Naive thymus-derived CD4-positive, alpha-beta T cell (primary cell): ENCODE results near the gene EMILIN2. TPM values are rescaled to one million over a fixed set of nuclear protein-coding genes. Genes with fewer than 3 reads are reported as not detected.

Experiments
- ATAC-seq: fragments of 150-1000 bp; cut with Tn5 transposase; 2 replicates; pipeline ENCODE4 v1.10.0; 2021; ENCODE audit warnings: mild to moderate bottlenecking, moderate library complexity
- CTCF ChIA-PET: fragments of 350-600 bp; sonication (Branson Sonifier 250); formaldehyde crosslinking; loops from one replicate; lab custom pipeline; 2021; ENCODE audit warnings: antibody characterized with exemption; lab: Charles Lee
- POLR2A ChIA-PET: fragments of 350-600 bp; sonication (Branson Sonifier 250); formaldehyde crosslinking; loops from one replicate; lab custom pipeline; 2021; ENCODE audit warnings: antibody characterized with exemption, inconsistent platforms; lab: Charles Lee
- DNase-seq, 9 donors: peaks; one replicate each; pipeline versions ENCODE4 v3.0.0 to v3.0.0-alpha.2; 2020 to 2022; ENCODE audit warnings: mixed read lengths in 1 of 9
- H3K27ac ChIP-seq: one replicate; pipeline ENCODE4 v1.7.0; 2013; ENCODE audit warnings: mild to moderate bottlenecking, low read depth, low read length, moderate library complexity
- H3K27me3 ChIP-seq, 2 donors: one replicate each; pipeline ENCODE4 v1.7.0; 2013; ENCODE audit warnings: low read length in 2 of 2, mild to moderate bottlenecking in 2 of 2, moderate library complexity in 2 of 2; ENCODE audit not compliant: control insufficient read depth in 2 of 2, insufficient read depth in 2 of 2
- H3K36me3 ChIP-seq, 3 experiments: 1 replicate in 2 of 3; 2 replicates in 1 of 3; pipeline ENCODE4 v1.7.0; 2013; ENCODE audit warnings: low read length in 3 of 3, mild to moderate bottlenecking in 3 of 3, moderate library complexity in 1 of 3; ENCODE audit not compliant: insufficient read depth in 3 of 3, control insufficient read depth in 2 of 3
- H3K4me1 ChIP-seq, 2 donors: one replicate each; pipeline ENCODE4 v1.7.0; 2013; ENCODE audit warnings: low read length in 2 of 2, mild to moderate bottlenecking in 2 of 2, moderate library complexity in 1 of 2; ENCODE audit not compliant: control insufficient read depth in 2 of 2, insufficient read depth in 2 of 2
- H3K4me3 ChIP-seq: 2 replicates; pipeline ENCODE4 v1.7.0; 2013; ENCODE audit warnings: mild to moderate bottlenecking, low read length
- H3K9me3 ChIP-seq, 3 experiments: 1 replicate in 2 of 3; 2 replicates in 1 of 3; pipeline ENCODE4 v1.7.0; 2013; ENCODE audit warnings: low read length in 3 of 3; ENCODE audit not compliant: control insufficient read depth in 2 of 3
- H3K27ac Mint-ChIP-seq, 9 donors: one replicate each; pipeline ENCODE4 v1.8.0; 2020 to 2022; ENCODE audit warnings: mixed read lengths in 9 of 9, mild to moderate bottlenecking in 8 of 9, moderate library complexity in 5 of 9, inconsistent platforms in 2 of 9
- H3K27me3 Mint-ChIP-seq, 5 donors: one replicate each; pipeline ENCODE4 v1.8.0; 2021 to 2022; ENCODE audit warnings: mixed read lengths in 5 of 5, mild to moderate bottlenecking in 1 of 5
- H3K36me3 Mint-ChIP-seq, 5 donors: one replicate each; pipeline ENCODE4 v1.8.0; 2020 to 2022; ENCODE audit warnings: mixed read lengths in 5 of 5, mild to moderate bottlenecking in 3 of 5, inconsistent platforms in 1 of 5
- H3K4me1 Mint-ChIP-seq, 7 donors: one replicate each; pipeline ENCODE4 v1.8.0; 2020 to 2022; ENCODE audit warnings: mixed read lengths in 7 of 7, mild to moderate bottlenecking in 3 of 7, inconsistent platforms in 1 of 7
- H3K4me3 Mint-ChIP-seq, 10 donors: one replicate each; pipeline ENCODE4 v1.8.0; 2020 to 2022; ENCODE audit warnings: mild to moderate bottlenecking in 10 of 10, mixed read lengths in 10 of 10, moderate library complexity in 6 of 10, inconsistent platforms in 2 of 10
- H3K9me3 Mint-ChIP-seq, 11 donors: one replicate each; pipeline ENCODE4 v1.8.0; 2020 to 2022; ENCODE audit warnings: mixed read lengths in 11 of 11, mild to moderate bottlenecking in 4 of 11, inconsistent platforms in 1 of 11, moderate library complexity in 1 of 11
- intact Hi-C, 2 donors: fragments of 100-400 bp; cut with micrococcal nuclease; formaldehyde crosslinking; loops; one replicate each; pipeline ENCODE4 v1.15.1; 2023
- polyA plus RNA-seq, 2 donors: library from polyadenylated mRNA; unstranded; fragments of 300-500 nt; fragmentation: Illumina TruSeq; gene quantifications; one replicate each; pipeline ENCODE4 v1.2.3, GENCODE V29; 2021
- total RNA-seq, 6 experiments: library from RNA in 5 of 6; stranded (reverse) in 5 of 6; gene quantifications; 1 replicate in 5 of 6; 2 replicates in 1 of 6; pipeline ENCODE4 v1.2.3 and lab custom pipeline; 2021 to 2026

Gene EMILIN2
- total and polyA plus RNA-seq, 7 experiments from 2014 or later, result 2.9 to 51.1 (median 7.7) TPM

GRCh38 chr18:2952605-2953004, 105.8 kb downstream of the EMILIN2 start:
- Mint-ChIP-seq H3K4me3 (no peak overlapping the region), H3K36me3 (peaks cover 21 to 67% (median 54%) of the 10 kb centered on the region in 5 donors), H3K9me3 (peaks cover 0 to 4% (median 0%) of the 10 kb centered on the region in 11 donors), H3K27me3 (no peaks in the 10 kb centered on the region), H3K4me1 (peaks cover 22 to 95% (median 89%) of the 10 kb centered on the region in 7 donors), H3K27ac (peak overlapping the region in 8 of 9 donors; percentile 1 to 99 (median 58))
- DNase-seq (no peak), ATAC-seq (no peak)
- ChIA-PET CTCF (interaction anchor here (0.7 to 6.4 kb wide), 7 partner anchors 16 to 358 kb away, joined by 3 to 49 read pairs (median 4); no protein-coding TSS in a partner anchor), POLR2A (interaction anchor here (0.6 to 5.3 kb wide), 6 partner anchors 26 to 297 kb away, joined by 3 to 45 read pairs (median 3); partner anchors contain the start of gene MYL12A)
- H3K4me3 ChIP-seq, result no peak overlapping the region
- peaks cover 31 to 52% of the 10 kb centered on the region in 2 donors for H3K4me1 ChIP-seq
- H3K27ac ChIP-seq, result no peak overlapping the region
- no peaks in the 10 kb centered on the region for H3K27me3 ChIP-seq
- intact Hi-C loops, result loop anchor here in 1 of 2 donors (5.0 to 10.0 kb wide), 2 partner anchors 35 to 378 kb away; partner anchors contain the start of genes METTL4 and NDC80
- no peaks in the 10 kb centered on the region for H3K9me3 ChIP-seq
- H3K36me3 ChIP-seq, result peaks cover 20 to 43% (median 22%) of the 10 kb centered on the region in 3 experiments

GRCh38 chr18:2953935-2954653, 107.3 kb downstream of the EMILIN2 start:
- no peak overlapping the region for H3K4me3 ChIP-seq
- ChIA-PET POLR2A (interaction anchor here (0.6 to 2.3 kb wide), 10 partner anchors 9 to 62 kb away, joined by 3 to 12 read pairs (median 4); no protein-coding TSS in a partner anchor), CTCF (interaction anchor here (0.8 to 1.4 kb wide), 7 partner anchors 18 to 280 kb away, joined by 3 to 5 read pairs (median 4); no protein-coding TSS in a partner anchor)
- peaks cover 17 to 43% (median 20%) of the 10 kb centered on the region in 3 experiments for H3K36me3 ChIP-seq
- Mint-ChIP-seq H3K4me3 (peak overlapping the region in 3 of 10 donors; percentile 4 to 85 (median 14)), H3K27ac (peak overlapping the region; percentile 36 to 99 (median 96)), H3K9me3 (peaks cover 0 to 5% (median 0%) of the 10 kb centered on the region in 11 donors), H3K27me3 (no peaks in the 10 kb centered on the region), H3K36me3 (peaks cover 21 to 65% (median 54%) of the 10 kb centered on the region in 5 donors), H3K4me1 (peaks cover 20 to 96% (median 87%) of the 10 kb centered on the region in 7 donors)
- intact Hi-C loops, result loop anchor here in 1 of 2 donors (5.0 to 10.0 kb wide), 2 partner anchors 33 to 379 kb away; partner anchors contain the start of genes METTL4 and NDC80
- peaks cover 41 to 60% of the 10 kb centered on the region in 2 donors for H3K4me1 ChIP-seq
- peak overlapping the region; percentile 36 for H3K27ac ChIP-seq
- no peak for DNase-seq
- H3K27me3 ChIP-seq, result no peaks in the 10 kb centered on the region
- H3K9me3 ChIP-seq, result no peaks in the 10 kb centered on the region
- ATAC-seq, result no peak

- no peak for DNase-seq
- peak overlapping the region; percentile 91 to 99 (median 96) for H3K27ac Mint-ChIP-seq
- H3K4me3 Mint-ChIP-seq, result peak overlapping the region in 8 of 10 donors; percentile 13 to 85 (median 62)
- H3K36me3 Mint-ChIP-seq, result peaks cover 21 to 65% (median 47%) of the 10 kb centered on the region in 5 donors
- H3K4me1 Mint-ChIP-seq, result peaks cover 23 to 94% (median 86%) of the 10 kb centered on the region in 7 donors
- Histone ChIP-seq H3K4me1 (peaks cover 50 to 63% of the 10 kb centered on the region in 2 donors), H3K36me3 (peaks cover 17 to 39% (median 20%) of the 10 kb centered on the region in 3 experiments), H3K27me3 (no peaks in the 10 kb centered on the region), H3K27ac (peak overlapping the region; percentile 67), H3K9me3 (no peaks in the 10 kb centered on the region), H3K4me3 (no peak overlapping the region)
- no peak for ATAC-seq
- no peaks in the 10 kb centered on the region for H3K27me3 Mint-ChIP-seq
- ChIA-PET CTCF (interaction anchor here (0.8 to 1.5 kb wide), 7 partner anchors 13 to 279 kb away, joined by 3 to 6 read pairs (median 5); no protein-coding TSS in a partner anchor), POLR2A (interaction anchor here (0.7 to 9.0 kb wide), 10 partner anchors 8 to 39 kb away, joined by 3 to 335 read pairs (median 4); no protein-coding TSS in a partner anchor)
- intact Hi-C loops, result loop anchor here in 1 of 2 donors (5.0 to 10.0 kb wide), 2 partner anchors 32 to 380 kb away; partner anchors contain the start of genes METTL4 and NDC80
- H3K9me3 Mint-ChIP-seq, result peaks cover 0 to 5% (median 0%) of the 10 kb centered on the region in 11 donors
These were observed 108.3 kb downstream of the EMILIN2 start for GRCh38 chr18:2954869-2955645.

- Mint-ChIP-seq H3K36me3 (peaks cover 16 to 55% (median 38%) of the 10 kb centered on the region in 5 donors), H3K4me3 (peak overlapping the region; percentile 73 to 85 (median 84)), H3K4me1 (peaks cover 28 to 94% (median 86%) of the 10 kb centered on the region in 7 donors), H3K9me3 (peaks cover 0 to 5% (median 0%) of the 10 kb centered on the region in 11 donors), H3K27ac (peak overlapping the region; percentile 91 to 99 (median 96)), H3K27me3 (no peaks in the 10 kb centered on the region)
- no peaks in the 10 kb centered on the region for H3K9me3 ChIP-seq
- peak overlapping the region; percentile 67 for H3K27ac ChIP-seq
- peaks cover 58 to 60% of the 10 kb centered on the region in 2 donors for H3K4me1 ChIP-seq
- intact Hi-C loops, result loop anchor here (1.0 to 10.0 kb wide), 2 partner anchors 24 to 381 kb away; partner anchors contain the start of genes METTL4 (in 1 of the 2) and NDC80 (in 1 of the 2)
- ChIA-PET POLR2A (interaction anchor here (0.9 to 10.2 kb wide), 9 partner anchors 9 to 295 kb away, joined by 3 to 335 read pairs (median 5); partner anchors contain the start of gene MYL12A), CTCF (interaction anchor here (1.1 to 4.1 kb wide), 5 partner anchors 12 to 41 kb away, joined by 3 to 49 read pairs (median 4); no protein-coding TSS in a partner anchor)
- peak; percentile 33 for ATAC-seq
- peak in 3 of 9 donors; percentile 44 to 50 (median 47) for DNase-seq
- no peaks in the 10 kb centered on the region for H3K27me3 ChIP-seq
- peak overlapping the region; percentile 44 for H3K4me3 ChIP-seq
- H3K36me3 ChIP-seq, result peaks cover 13 to 30% (median 16%) of the 10 kb centered on the region in 3 experiments
These were observed 109.2 kb downstream of the EMILIN2 start for GRCh38 chr18:2956056-2956455.

- no peaks in the 10 kb centered on the region for H3K27me3 Mint-ChIP-seq
- no peak for ATAC-seq
These were observed 112.1 kb downstream of the EMILIN2 start for GRCh38 chr18:2958819-2959298.

More at GRCh38 chr18:2958819-2959298, 112.1 kb downstream of the EMILIN2 start:
- CTCF ChIA-PET, result interaction anchor here (1.0 to 4.9 kb wide), 8 partner anchors 9 to 288 kb away, joined by 3 to 49 read pairs (median 13); no protein-coding TSS in a partner anchor
- Histone ChIP-seq H3K27ac (peak overlapping the region; percentile 68), H3K9me3 (no peaks in the 10 kb centered on the region), H3K27me3 (no peaks in the 10 kb centered on the region), H3K36me3 (peaks cover 4 to 14% (median 6%) of the 10 kb centered on the region in 3 experiments), H3K4me1 (peaks cover 83 to 85% of the 10 kb centered on the region in 2 donors), H3K4me3 (peak overlapping the region; percentile 8)
- Mint-ChIP-seq H3K27ac (peak overlapping the region; percentile 96 to 100 (median 99)), H3K36me3 (peaks cover 8 to 52% (median 19%) of the 10 kb centered on the region in 5 donors), H3K4me3 (peak overlapping the region; percentile 1 to 85 (median 66)), H3K4me1 (peaks cover 46 to 97% (median 93%) of the 10 kb centered on the region in 7 donors), H3K9me3 (peaks cover 0 to 6% (median 2%) of the 10 kb centered on the region in 11 donors)
- intact Hi-C loops, result loop anchor here (1.0 to 10.0 kb wide), 4 partner anchors 12 to 490 kb away; partner anchors contain the start of genes LPIN2 (in 1 of the 2), METTL4 (in 1 of the 2) and NDC80 (in 1 of the 2)
- peak in 1 of 9 donors; percentile 61 for DNase-seq
- POLR2A ChIA-PET, result interaction anchor here (0.5 to 10.2 kb wide), 10 partner anchors 9 to 492 kb away, joined by 3 to 335 read pairs (median 6); partner anchors contain the start of gene MYL12A
